ENCODE data around the gene NOC2L. TPM values are rescaled to one million over a fixed set of nuclear protein-coding genes. Genes with fewer than 3 reads are reported as not detected.
"Not testable (repeated sequence)": the region's sequence is repeated elsewhere in the genome, so short reads cannot be mapped to it uniquely, and the experiment has no call there.

NOC2L gene
- total RNA-seq, 4 donors from 2014 or later = 57.9 to 80.2 (median 60.4) TPM

DNA sequence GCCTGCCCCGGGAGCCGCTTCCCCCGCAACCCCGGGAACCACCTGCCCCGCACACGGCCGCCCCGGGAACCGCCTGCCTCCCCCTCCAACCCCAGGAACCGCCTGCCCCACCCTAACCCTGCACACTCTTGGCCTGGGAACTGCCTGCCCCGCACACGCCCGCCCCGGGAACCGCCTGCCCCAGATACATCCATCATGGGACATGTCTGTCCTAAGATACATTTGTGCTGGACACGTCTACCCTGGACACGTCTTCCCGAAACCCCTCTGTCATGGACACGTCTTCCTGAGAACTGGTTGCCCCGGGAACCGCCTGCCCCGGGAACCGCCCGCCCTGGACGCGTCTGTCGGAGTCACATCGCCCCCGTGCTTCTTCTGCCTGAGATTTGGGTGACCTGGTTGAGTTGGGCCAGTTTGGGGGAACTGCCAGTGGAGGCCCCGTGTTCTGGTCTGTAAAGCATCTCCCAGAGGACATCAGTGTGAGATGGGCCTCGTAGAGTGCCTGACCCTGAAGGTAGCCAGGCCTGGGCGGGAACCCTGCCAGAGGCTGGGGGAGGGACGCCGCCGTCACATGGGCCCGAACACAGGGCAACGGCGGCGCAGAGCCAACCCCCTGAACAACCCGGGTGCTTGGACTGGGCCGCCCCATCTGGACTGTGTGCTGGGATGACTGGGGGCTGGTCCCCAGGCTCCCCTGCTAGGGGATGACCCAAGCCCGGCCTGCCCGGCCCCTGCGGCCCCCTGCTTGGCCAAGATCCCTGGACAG is 19.2 kb upstream of the NOC2L start:
- Histone ChIP-seq H3K4me1 (peaks cover 8 to 35% (median 13%) of the 10 kb centered on the region in 3 donors), H3K4me3 (no peak overlapping the region), H3K36me3 (peaks cover 0 to 22% (median 0%) of the 10 kb centered on the region in 3 donors), H3K9me3 (no peaks in the 10 kb centered on the region), H3K27ac (no peak overlapping the region), H3K27me3 (peaks cover 0 to 81% (median 2%) of the 10 kb centered on the region in 4 donors)
- DNase-seq = no peak
- intact Hi-C loops (cut with DNase I) = no loop called here
- 73 to 76% methylated on average over 12 to 18 of the region's 44 CpGs for WGBS, 2 donors
- no peak for TF ChIP-seq POLR2A (IDR thresholded peaks at IDR 0.05)
- TF ChIP-seq, protein P1, sequence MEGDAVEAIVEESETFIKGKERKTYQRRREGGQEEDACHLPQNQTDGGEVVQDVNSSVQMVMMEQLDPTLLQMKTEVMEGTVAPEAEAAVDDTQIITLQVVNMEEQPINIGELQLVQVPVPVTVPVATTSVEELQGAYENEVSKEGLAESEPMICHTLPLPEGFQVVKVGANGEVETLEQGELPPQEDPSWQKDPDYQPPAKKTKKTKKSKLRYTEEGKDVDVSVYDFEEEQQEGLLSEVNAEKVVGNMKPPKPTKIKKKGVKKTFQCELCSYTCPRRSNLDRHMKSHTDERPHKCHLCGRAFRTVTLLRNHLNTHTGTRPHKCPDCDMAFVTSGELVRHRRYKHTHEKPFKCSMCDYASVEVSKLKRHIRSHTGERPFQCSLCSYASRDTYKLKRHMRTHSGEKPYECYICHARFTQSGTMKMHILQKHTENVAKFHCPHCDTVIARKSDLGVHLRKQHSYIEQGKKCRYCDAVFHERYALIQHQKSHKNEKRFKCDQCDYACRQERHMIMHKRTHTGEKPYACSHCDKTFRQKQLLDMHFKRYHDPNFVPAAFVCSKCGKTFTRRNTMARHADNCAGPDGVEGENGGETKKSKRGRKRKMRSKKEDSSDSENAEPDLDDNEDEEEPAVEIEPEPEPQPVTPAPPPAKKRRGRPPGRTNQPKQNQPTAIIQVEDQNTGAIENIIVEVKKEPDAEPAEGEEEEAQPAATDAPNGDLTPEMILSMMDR (IDR thresholded peaks at IDR 0.05) = no peak

DNA sequence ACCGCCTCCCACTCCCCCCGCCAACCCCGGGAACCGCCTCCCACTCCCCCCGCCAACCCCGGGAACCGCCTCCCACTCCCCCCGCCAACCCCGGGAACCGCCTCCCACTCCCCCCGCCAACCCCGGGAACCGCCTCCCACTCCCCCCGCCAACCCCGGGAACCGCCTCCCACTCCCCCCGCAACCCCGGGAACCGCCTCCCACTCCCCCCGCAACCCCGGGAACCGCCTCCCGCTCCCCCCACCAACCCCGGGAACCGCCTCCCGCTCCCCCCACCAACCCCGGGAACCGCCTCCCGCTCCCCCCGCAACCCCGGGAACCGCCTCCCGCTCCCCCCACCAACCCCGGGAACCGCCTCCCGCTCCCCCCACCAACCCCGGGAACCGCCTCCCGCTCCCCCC is 17.7 kb upstream of the NOC2L start:
- Histone ChIP-seq H3K4me1 (peaks cover 9 to 40% (median 13%) of the 10 kb centered on the region in 3 donors), H3K36me3 (peaks cover 0 to 36% (median 0%) of the 10 kb centered on the region in 3 donors), H3K4me3 (peak overlapping the region in 1 of 4 donors; percentile 44), H3K27me3 (peaks cover 0 to 81% (median 2%) of the 10 kb centered on the region in 4 donors)
- DNase-seq; intact Hi-C loops (cut with DNase I); H3K9me3 ChIP-seq; H3K27ac ChIP-seq: not testable (repeated sequence)
- no CpG with 5 or more reads among the region's 39 CpGs for WGBS, 2 donors

DNA sequence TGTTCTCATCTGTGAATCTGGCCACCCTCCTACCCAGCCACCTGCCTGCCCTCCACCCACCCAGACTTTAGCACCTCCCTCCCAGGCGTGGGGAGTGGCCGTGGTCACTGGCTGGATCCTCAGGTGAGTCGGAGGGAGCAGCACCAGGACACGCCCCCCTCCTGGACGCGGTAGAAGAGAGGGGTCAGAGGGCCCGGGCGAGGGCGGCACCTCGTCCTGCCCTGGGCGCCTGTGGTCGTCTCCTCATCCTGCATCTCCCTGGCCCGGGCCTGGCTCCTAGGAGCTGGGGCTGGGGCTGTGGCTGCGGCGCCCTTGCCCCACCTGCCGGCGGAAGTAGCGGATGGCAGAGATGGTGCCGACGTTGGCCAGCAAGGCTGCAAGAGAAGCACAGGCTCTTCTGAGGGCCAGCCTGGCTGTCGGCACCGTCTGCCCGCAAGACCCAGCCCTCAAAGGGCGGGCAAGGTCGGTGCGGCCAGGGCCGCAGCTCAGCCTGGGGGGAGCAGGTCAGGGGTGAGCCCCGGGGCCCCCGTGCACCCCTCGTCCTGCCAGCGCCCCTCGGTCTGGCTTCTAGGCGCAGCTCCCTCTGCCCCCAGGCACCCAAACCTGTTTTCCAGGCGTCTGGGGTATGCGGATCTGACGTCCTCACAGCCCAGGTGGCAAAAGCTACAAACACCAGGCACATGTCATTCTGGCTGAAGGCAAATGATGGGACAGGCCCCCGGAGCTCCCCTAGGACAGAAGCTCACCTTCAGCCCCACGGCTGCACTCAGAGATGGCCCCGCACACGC is 17.0 kb upstream of the NOC2L start:
- Histone ChIP-seq H3K4me1 (peaks cover 13 to 47% (median 16%) of the 10 kb centered on the region in 3 donors), H3K27ac (peak overlapping the region; percentile 54 to 87 (median 74)), H3K27me3 (peaks cover 0 to 81% (median 2%) of the 10 kb centered on the region in 4 donors), H3K9me3 (no peaks in the 10 kb centered on the region), H3K36me3 (peaks cover 0 to 36% (median 0%) of the 10 kb centered on the region in 3 donors), H3K4me3 (peak overlapping the region; percentile 22 to 60 (median 38))
- TF ChIP-seq, protein P1 (IDR thresholded peaks at IDR 0.05) = peak in 5 of 6 experiments; percentile 36 to 89 (median 66)
- TF ChIP-seq POLR2A (IDR thresholded peaks at IDR 0.05) = peak in 1 of 4 donors; percentile 11
- WGBS, 2 donors = 14% methylated on average over 2 of the region's 40 CpGs; no CpG with 5 or more reads in 1 of the 2 donors
- intact Hi-C loops (cut with DNase I) = no loop called here
- DNase-seq = no peak

DNA sequence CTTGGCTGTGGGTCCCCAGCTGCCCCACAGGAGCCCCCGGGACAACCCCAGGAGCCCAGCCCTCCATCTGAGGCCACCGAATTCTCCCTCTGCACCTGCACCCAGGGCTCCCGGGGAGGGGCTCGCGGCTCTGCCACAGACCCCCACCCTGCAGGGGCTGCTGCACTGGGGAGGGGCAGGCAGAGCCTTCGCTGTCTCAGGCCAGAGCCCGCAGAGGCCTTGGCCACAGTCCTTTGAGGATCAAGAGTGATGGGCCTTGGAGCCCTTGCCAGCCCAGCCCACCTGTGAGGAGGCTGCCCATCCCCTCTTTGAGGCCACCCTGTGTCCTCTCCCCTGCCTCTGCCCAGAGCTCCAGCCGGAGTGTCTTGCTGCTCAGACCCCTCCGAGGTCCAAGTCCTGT is 16.3 kb upstream of the NOC2L start:
- TF ChIP-seq POLR2A (IDR thresholded peaks at IDR 0.05) = no peak
- TF ChIP-seq, protein P1 (IDR thresholded peaks at IDR 0.05) = no peak
- Histone ChIP-seq H3K4me1 (peaks cover 19 to 48% (median 20%) of the 10 kb centered on the region in 3 donors), H3K36me3 (peaks cover 0 to 36% (median 0%) of the 10 kb centered on the region in 3 donors), H3K27ac (peak overlapping the region in 3 of 4 donors; percentile 73 to 87 (median 74)), H3K4me3 (no peak overlapping the region), H3K27me3 (peaks cover 0 to 81% (median 5%) of the 10 kb centered on the region in 4 donors), H3K9me3 (no peaks in the 10 kb centered on the region)
- DNase-seq = no peak
- 29 to 60% methylated on average over 1 of the region's 9 CpGs for WGBS, 2 donors
- intact Hi-C loops (cut with DNase I) = no loop called here

DNA sequence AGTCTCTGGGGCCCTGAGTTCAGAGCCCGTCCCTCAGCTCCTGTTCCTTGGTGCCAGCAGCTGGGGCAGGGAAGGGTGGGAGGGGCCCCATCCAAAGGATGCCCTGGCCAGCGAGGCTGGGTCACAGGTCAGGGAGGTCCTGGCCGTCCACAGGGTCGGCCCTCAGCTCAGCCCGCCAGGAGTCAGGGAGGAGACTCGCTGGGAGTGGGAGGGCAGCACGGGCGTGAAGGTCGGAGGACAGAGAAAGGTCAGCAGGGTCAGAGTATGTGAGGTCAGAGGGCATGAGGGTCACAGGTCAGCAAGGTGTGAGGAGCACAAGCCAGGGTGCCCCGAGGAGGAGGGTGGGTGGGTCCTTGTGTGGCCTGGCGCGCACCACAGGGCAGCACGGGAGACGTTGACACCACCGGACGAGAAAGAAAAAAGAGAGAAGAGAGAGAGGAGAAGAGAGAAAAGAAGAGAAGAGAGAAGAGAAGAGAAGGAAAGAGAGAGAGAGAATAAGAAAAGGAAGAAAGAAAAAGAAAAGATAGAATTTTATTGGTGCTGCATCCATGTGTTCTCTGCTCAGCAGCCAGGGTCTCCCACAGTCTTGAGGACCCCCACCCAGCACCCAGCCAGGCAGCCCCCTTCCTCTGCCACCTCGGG is 15.8 kb upstream of the NOC2L start:
- H3K36me3 ChIP-seq = peaks cover 0 to 36% (median 0%) of the 10 kb centered on the region in 3 donors
- no peak for DNase-seq
- no peak for TF ChIP-seq POLR2A (IDR thresholded peaks at IDR 0.05)
- TF ChIP-seq, protein P1 (IDR thresholded peaks at IDR 0.05) = no peak
- no peak overlapping the region for H3K4me3 ChIP-seq
- peak overlapping the region in 3 of 4 donors; percentile 73 to 87 (median 74) for H3K27ac ChIP-seq
- peaks cover 20 to 48% (median 21%) of the 10 kb centered on the region in 3 donors for H3K4me1 ChIP-seq
- intact Hi-C loops (cut with DNase I) = no loop called here
- H3K9me3 ChIP-seq = no peaks in the 10 kb centered on the region
- peaks cover 0 to 81% (median 5%) of the 10 kb centered on the region in 4 donors for H3K27me3 ChIP-seq
- 65 to 71% methylated on average over 10 to 16 of the region's 17 CpGs for WGBS, 2 donors
